GM12878 (cell line): ENCODE results near the gene HELZ. TPM values are rescaled to one million over a fixed set of nuclear protein-coding genes. Genes with fewer than 3 reads are reported as not detected.

Experiments
- ATAC-seq: fragments of 200-7000 bp; cut with Tn5 transposase; 3 replicates; pipeline ENCODE4 v1.9.1; 2020; ENCODE audit warnings: mild to moderate bottlenecking, moderate library complexity
- BruUV-seq: library from RNA; stranded (reverse); fragments of 400-500 nt; replicated peaks from 2 replicates; lab custom pipeline; 2021; lab: Mats Ljungman, UMichigan
- CTCF ChIA-PET: fragments of 300-600 bp; sonication (Branson Sonifier 250); formaldehyde crosslinking; extraction: SDS; loops from one replicate; lab custom pipeline; 2021; ENCODE audit warnings: inconsistent platforms; lab: Yijun Ruan, JAX
- POLR2A ChIA-PET: fragments of 350-600 bp; formaldehyde crosslinking; extraction: SDS; loops from one replicate; lab custom pipeline; 2021; ENCODE audit warnings: inconsistent platforms; lab: Charles Lee
- RAD21 ChIA-PET: fragments of 300-600 bp; sonication (Branson Sonifier 250); formaldehyde crosslinking; loops from one replicate; lab custom pipeline; 2023; ENCODE audit warnings: antibody characterized with exemption; ENCODE audit not compliant: unreplicated experiment; lab: Charles Lee
- SMC1A ChIA-PET: fragments of 300-600 bp; sonication (Branson Sonifier 250); formaldehyde crosslinking; loops from one replicate; lab custom pipeline; 2023; ENCODE audit not compliant: unreplicated experiment, uncharacterized antibody; lab: Charles Lee
- DNase-seq: peaks from one replicate; pipeline ENCODE4 v3.0.0-alpha.2; 2011; ENCODE audit warnings: low read depth, low spot score
- FAIRE-seq: peaks from 3 replicates; lab custom pipeline; 2011; peaks lifted over from hg19 to GRCh38; lab: Jason Lieb, UNC
- H2AFZ ChIP-seq: 2 replicates; pipeline ENCODE4 v1.6.0; 2011; ENCODE audit warnings: low read depth, low read length, control low read depth; ENCODE audit not compliant: control insufficient read depth
- H3K27ac ChIP-seq: 2 replicates; pipeline ENCODE4 v1.5.1; 2011; ENCODE audit warnings: control low read depth; ENCODE audit not compliant: control insufficient read depth, insufficient read depth
- H3K27me3 ChIP-seq, 2 experiments: replicated peaks in 1 of 2; 2 replicates each; pipeline versions ENCODE4 v1.6.0 to v1.6.1; 2011; ENCODE audit warnings: low read length in 1 of 2; ENCODE audit not compliant: control insufficient read depth in 2 of 2, insufficient read depth in 2 of 2
- H3K36me3 ChIP-seq, 2 experiments: 2 replicates each; pipeline ENCODE4 v1.5.1; 2011; ENCODE audit warnings: low read length in 1 of 2; ENCODE audit not compliant: control insufficient read depth in 2 of 2, insufficient read depth in 2 of 2
- H3K4me1 ChIP-seq: 2 replicates; pipeline ENCODE4 v1.6.1; 2011; ENCODE audit warnings: mild to moderate bottlenecking, low read length, moderate library complexity, mixed read lengths; ENCODE audit not compliant: control insufficient read depth, insufficient read depth
- H3K4me2 ChIP-seq: 2 replicates; pipeline ENCODE4 v1.6.0; 2011; ENCODE audit warnings: control low read depth; ENCODE audit not compliant: control insufficient read depth, insufficient read depth
- H3K4me3 ChIP-seq: fragments of 200-600 bp; sonication (generic); 2 replicates; pipeline ENCODE4 v1.5.1; 2016
- H3K79me2 ChIP-seq: 2 replicates; pipeline ENCODE4 v1.6.0; 2011; ENCODE audit warnings: low read length; ENCODE audit not compliant: control insufficient read depth, insufficient read depth
- H3K9ac ChIP-seq: 2 replicates; pipeline ENCODE4 v1.8.0; 2011; ENCODE audit warnings: low read length, control low read depth, mixed read lengths; ENCODE audit not compliant: control insufficient read depth, insufficient read depth
- H3K9me3 ChIP-seq: replicated peaks from 3 replicates; pipeline ENCODE4 v1.5.1; 2011; ENCODE audit warnings: mild to moderate bottlenecking, low read length; ENCODE audit not compliant: control insufficient read depth, insufficient read depth
- H4K20me1 ChIP-seq: 2 replicates; pipeline ENCODE4 v1.6.0; 2011; ENCODE audit not compliant: control insufficient read depth, insufficient read depth
- EGR1 ChIP-seq, 2 experiments: IDR thresholded peaks; 1 replicate in 1 of 2; 2 replicates in 1 of 2; pipeline ENCODE4 v1.6.1; 2011 to 2012; ENCODE audit warnings: low read depth in 2 of 2, low read length in 2 of 2, borderline replicate concordance in 1 of 2, mild to moderate bottlenecking in 1 of 2, moderate library complexity in 1 of 2
- IRF4 ChIP-seq: IDR thresholded peaks from 2 replicates; pipeline ENCODE4 v1.6.1; 2011; ENCODE audit warnings: low read depth, low read length
- MEF2B ChIP-seq: fragments of 450-650 bp; IDR thresholded peaks from 2 replicates; pipeline ENCODE4 v1.6.1; 2018; ENCODE audit warnings: mild to moderate bottlenecking, moderate library complexity; ENCODE audit not compliant: partially characterized antibody, poor library complexity, severe bottlenecking
- WGBS: methylation state at CpG from one replicate; pipeline ENCODE4 v1.1.6; 2016; ENCODE audit warnings: low lambda C conversion rate; ENCODE audit not compliant: insufficient replicate concordance, insufficient coverage; ENCODE audit errors: missing lambda C conversion rate; 5-methylcytosine and 5-hydroxymethylcytosine counted together
- in situ Hi-C: fragments of 300-500 bp; cut with MboI; formaldehyde crosslinking; loops from 9 replicates; pipeline ENCODE4 v1.14.3; 2018; ENCODE audit warnings: mixed read lengths
- intact Hi-C: fragments of 100-400 bp; cut with micrococcal nuclease; formaldehyde crosslinking; loops from one replicate; pipeline ENCODE4 v1.14.2; 2022; ENCODE audit not compliant: unreplicated experiment
- polyA plus RNA-seq, 11 experiments: library from polyadenylated mRNA; depleted of rRNA in 4 of 11; unstranded in 6 of 11; stranded (reverse) in 5 of 11; fragments of >200 nt; fragmentation: Nextera tagmentation in 4 of 11; fragmentation: Illumina TruSeq in 1 of 11; extraction: Ambion mirVana in 4 of 11; extraction: Trizol in 1 of 11; gene quantifications; 1 replicate in 1 of 11; 2 replicates in 10 of 11; pipeline versions ENCODE4 v1.2.1 to v1.2.3, GENCODE V29; 2011 to 2016; ENCODE audit warnings: inconsistent platforms in 2 of 11, missing spikeins in 2 of 11, low read depth in 1 of 11
- total RNA-seq, 4 experiments: library from RNA; depleted of rRNA in 3 of 4; stranded (reverse); fragments of >200 nt in 3 of 4; fragmentation: Illumina TruSeq in 1 of 4; extraction: Trizol in 1 of 4; gene quantifications; 2 replicates each; pipeline versions ENCODE4 v1.2.1 to v1.2.3, GENCODE V29; 2013 to 2021
- TF ChIP-seq, protein P1 (sequence below): IDR thresholded peaks from 2 replicates; pipeline ENCODE4 v1.6.1; 2011; ENCODE audit warnings: low read depth, low read length, improper control_type of control experiment, borderline replicate concordance
- TF ChIP-seq, protein P2 (sequence below): IDR thresholded peaks from 2 replicates; pipeline ENCODE4 v1.6.1; 2012; ENCODE audit warnings: improper control_type of control experiment, low read depth, low read length; ENCODE audit not compliant: insufficient replicate concordance
- TF ChIP-seq, protein P3 (sequence below): fragments of 450-650 bp; IDR thresholded peaks from 2 replicates; pipeline ENCODE4 v1.6.1; 2017; ENCODE audit warnings: antibody characterized with exemption, mild to moderate bottlenecking, moderate library complexity

Gene HELZ
- total and polyA plus RNA-seq, 10 of the 15 experiments (the other 5 are each of a cell fraction or from before 2014, with no cell fraction given) = 1.5 to 36.8 (median 19.1) TPM

DNA sequence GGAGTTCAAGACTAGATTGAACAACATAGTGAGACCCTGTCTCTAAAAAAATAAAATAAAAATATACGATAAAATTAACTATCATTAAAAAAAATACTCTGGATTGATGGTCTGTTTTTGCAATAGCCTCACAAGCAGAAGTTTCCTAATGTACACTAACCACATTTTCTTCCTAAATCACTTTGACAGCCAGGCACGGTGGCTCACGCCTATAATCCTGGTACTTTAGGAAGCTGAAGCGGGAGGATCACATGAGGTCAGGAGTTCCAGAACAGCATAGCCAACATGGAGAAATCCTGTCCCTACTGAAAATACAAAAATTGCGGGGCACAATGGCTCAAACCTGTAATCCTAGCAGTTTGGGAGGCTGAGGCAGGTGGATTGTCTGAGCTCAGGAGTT, 64.7 kb downstream of the HELZ start (continued):
- no peak for TF ChIP-seq IRF4
- TF ChIP-seq, protein P1, sequence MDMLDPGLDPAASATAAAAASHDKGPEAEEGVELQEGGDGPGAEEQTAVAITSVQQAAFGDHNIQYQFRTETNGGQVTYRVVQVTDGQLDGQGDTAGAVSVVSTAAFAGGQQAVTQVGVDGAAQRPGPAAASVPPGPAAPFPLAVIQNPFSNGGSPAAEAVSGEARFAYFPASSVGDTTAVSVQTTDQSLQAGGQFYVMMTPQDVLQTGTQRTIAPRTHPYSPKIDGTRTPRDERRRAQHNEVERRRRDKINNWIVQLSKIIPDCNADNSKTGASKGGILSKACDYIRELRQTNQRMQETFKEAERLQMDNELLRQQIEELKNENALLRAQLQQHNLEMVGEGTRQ = no peak
- no peak for TF ChIP-seq EGR1 (IDR thresholded peaks at IDR 0.05; ENCODE audit: borderline replicate concordance in 1 of 2, low read depth in 2 of 2, low read length in 2 of 2)
- no peak for TF ChIP-seq MEF2B

DNA sequence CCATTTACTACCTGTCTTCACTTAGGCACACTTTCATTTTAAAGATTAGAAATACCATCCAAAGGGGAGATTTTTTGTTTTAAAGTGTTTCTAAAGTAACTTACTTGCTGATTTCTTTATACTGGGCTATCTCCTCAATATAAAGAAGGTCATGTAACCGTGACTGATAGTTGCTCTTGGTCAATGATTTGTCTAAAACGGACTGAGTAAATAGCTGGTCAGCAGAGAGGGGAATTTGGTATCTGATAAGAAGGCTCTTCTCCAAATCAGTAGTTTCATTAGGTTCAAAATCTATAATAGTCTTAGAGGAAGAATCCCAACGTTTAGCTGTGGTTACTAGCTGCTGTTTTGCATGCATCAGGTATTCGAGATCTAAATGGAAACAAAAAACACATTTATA, 66.4 kb downstream of the HELZ start:
- FAIRE-seq (no peak), ATAC-seq (no peak), DNase-seq (no peak)
- ChIA-PET RAD21 (interaction anchor here (0.6 kb wide), 1 partner anchor 482 kb away, joined by 3 read pairs; no protein-coding TSS in a partner anchor), SMC1A (interaction anchor here (0.7 to 1.2 kb wide), 3 partner anchors 9 to 65 kb away, joined by 3 to 4 read pairs (median 3); no protein-coding TSS in a partner anchor), CTCF (interaction anchor here (1.1 to 1.6 kb wide), 3 partner anchors 22 to 38 kb away, joined by 3 to 4 read pairs (median 4); no protein-coding TSS in a partner anchor), POLR2A (interaction anchor here (0.6 kb wide), 2 partner anchors 13 to 70 kb away, joined by 3 to 5 read pairs; no protein-coding TSS in a partner anchor)
- 76% methylated on average over 4 of the region's 4 CpGs for WGBS
- Histone ChIP-seq H3K27ac (no peak overlapping the region), H3K27me3 (no peaks in the 10 kb centered on the region), H4K20me1 (no peaks in the 10 kb centered on the region), H3K9me3 (no peaks in the 10 kb centered on the region), H3K79me2 (no peaks in the 10 kb centered on the region), H3K4me2 (no peak overlapping the region), H3K9ac (no peak overlapping the region), H3K4me3 (no peak overlapping the region), H2AFZ (no peak overlapping the region), H3K4me1 (no peaks in the 10 kb centered on the region), H3K36me3 (peaks cover 0 to 3% of the 10 kb centered on the region in 2 experiments; a peak in 1 of 4 replicates)
- in situ Hi-C loops (no loop called here), intact Hi-C loops (no loop called here)
- no TSS peak for BruUV-seq
- TF ChIP-seq, protein P2, sequence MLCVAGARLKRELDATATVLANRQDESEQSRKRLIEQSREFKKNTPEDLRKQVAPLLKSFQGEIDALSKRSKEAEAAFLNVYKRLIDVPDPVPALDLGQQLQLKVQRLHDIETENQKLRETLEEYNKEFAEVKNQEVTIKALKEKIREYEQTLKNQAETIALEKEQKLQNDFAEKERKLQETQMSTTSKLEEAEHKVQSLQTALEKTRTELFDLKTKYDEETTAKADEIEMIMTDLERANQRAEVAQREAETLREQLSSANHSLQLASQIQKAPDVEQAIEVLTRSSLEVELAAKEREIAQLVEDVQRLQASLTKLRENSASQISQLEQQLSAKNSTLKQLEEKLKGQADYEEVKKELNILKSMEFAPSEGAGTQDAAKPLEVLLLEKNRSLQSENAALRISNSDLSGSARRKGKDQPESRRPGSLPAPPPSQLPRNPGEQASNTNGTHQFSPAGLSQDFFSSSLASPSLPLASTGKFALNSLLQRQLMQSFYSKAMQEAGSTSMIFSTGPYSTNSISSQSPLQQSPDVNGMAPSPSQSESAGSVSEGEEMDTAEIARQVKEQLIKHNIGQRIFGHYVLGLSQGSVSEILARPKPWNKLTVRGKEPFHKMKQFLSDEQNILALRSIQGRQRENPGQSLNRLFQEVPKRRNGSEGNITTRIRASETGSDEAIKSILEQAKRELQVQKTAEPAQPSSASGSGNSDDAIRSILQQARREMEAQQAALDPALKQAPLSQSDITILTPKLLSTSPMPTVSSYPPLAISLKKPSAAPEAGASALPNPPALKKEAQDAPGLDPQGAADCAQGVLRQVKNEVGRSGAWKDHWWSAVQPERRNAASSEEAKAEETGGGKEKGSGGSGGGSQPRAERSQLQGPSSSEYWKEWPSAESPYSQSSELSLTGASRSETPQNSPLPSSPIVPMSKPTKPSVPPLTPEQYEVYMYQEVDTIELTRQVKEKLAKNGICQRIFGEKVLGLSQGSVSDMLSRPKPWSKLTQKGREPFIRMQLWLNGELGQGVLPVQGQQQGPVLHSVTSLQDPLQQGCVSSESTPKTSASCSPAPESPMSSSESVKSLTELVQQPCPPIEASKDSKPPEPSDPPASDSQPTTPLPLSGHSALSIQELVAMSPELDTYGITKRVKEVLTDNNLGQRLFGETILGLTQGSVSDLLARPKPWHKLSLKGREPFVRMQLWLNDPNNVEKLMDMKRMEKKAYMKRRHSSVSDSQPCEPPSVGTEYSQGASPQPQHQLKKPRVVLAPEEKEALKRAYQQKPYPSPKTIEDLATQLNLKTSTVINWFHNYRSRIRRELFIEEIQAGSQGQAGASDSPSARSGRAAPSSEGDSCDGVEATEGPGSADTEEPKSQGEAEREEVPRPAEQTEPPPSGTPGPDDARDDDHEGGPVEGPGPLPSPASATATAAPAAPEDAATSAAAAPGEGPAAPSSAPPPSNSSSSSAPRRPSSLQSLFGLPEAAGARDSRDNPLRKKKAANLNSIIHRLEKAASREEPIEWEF = no peak
- TF ChIP-seq, protein P3, sequence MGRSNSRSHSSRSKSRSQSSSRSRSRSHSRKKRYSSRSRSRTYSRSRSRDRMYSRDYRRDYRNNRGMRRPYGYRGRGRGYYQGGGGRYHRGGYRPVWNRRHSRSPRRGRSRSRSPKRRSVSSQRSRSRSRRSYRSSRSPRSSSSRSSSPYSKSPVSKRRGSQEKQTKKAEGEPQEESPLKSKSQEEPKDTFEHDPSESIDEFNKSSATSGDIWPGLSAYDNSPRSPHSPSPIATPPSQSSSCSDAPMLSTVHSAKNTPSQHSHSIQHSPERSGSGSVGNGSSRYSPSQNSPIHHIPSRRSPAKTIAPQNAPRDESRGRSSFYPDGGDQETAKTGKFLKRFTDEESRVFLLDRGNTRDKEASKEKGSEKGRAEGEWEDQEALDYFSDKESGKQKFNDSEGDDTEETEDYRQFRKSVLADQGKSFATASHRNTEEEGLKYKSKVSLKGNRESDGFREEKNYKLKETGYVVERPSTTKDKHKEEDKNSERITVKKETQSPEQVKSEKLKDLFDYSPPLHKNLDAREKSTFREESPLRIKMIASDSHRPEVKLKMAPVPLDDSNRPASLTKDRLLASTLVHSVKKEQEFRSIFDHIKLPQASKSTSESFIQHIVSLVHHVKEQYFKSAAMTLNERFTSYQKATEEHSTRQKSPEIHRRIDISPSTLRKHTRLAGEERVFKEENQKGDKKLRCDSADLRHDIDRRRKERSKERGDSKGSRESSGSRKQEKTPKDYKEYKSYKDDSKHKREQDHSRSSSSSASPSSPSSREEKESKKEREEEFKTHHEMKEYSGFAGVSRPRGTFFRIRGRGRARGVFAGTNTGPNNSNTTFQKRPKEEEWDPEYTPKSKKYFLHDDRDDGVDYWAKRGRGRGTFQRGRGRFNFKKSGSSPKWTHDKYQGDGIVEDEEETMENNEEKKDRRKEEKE = no peak
